Hepatic stellate cell (primary cell): ENCODE data around the gene NIM1K.
"Not testable (repeated sequence)": the region's sequence is repeated elsewhere in the genome, so short reads cannot be mapped to it uniquely, and the experiment has no call there.

Experiments used
- DNase-seq: peaks from one replicate; pipeline ENCODE4 v3.0.0; 2011; ENCODE audit warnings: low spot score

The NIM1K gene

DNA sequence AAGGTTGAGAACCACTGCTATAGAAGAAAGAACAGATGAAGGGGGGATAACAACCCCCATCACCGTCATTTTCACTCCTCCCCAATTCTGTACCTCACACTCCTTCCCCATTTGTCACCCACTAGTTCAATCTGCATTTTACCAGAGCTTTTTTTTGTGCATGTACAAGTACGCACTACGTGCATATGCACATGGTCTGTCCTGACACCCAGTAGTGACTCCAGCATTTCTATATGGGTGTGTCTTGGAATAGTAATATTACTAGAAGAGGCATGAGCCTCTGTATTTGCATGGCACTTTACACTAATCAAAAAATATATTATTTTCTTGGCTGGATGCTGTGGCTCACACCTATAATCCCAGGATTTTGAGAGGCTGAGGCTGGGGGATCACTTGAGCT is 38.7 kb downstream of the NIM1K start:
- no peak for DNase-seq

DNA sequence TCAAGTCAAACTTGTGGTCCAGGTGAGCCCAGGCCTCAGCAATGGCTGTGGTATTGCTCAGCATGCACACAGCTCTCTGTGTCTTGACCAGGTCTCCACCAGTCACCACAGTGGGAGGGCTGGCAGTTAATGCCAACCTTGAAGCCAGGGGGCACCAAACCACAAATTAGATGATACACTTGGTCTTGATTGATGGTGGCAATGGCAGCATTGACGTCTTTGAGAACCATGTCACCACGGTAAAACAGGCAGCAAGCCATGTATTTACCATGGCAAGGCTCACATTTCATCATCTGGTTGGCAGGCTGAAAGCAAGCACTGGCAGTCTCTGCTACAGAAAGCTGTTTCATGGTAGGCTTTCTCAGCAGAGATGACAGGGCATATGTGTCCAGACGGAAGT is 40.0 kb downstream of the NIM1K start:
- DNase-seq, result no peak

DNA sequence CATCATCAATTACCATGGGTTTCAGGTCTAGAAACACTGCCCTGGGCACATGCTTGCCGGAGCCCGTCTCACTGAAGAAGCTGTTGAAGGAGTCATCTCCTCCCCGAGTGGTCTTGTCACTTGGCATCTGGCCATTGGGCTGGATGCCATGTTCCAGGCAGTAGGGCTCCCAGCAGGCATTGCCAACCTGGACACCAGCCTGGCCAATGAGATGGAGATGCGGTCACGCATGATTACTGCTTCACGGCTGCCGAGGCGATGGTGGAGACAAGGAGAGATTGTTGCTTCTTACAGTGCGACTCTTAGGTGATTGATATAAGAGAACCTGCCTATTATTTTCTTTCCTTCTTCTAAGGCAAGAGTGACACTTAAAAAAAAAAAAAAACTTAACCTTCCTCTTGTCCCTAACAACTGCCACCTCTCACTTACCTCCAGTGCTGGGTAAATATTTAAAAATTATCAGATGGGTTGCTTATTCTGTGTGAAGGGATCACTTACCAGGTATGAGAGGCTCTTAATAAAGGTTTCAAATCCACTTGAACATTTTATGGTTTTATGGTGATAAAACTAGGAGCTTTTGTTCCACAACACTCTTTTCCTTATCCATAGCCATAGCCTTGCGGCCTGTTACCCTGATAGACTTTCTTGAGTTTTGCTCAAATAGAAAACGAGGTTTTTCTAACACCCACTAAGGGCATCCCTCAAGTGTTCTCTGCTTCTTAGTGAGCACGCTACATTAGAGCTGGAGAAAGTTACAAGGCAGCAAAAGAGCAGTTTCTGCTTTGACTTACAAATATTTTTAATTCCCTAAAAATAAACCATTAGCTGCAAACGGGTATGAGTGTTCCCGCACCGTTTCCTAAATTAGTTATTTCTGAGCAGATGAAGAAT is 41.2 kb downstream of the NIM1K start:
- DNase-seq, result no peak

DNA sequence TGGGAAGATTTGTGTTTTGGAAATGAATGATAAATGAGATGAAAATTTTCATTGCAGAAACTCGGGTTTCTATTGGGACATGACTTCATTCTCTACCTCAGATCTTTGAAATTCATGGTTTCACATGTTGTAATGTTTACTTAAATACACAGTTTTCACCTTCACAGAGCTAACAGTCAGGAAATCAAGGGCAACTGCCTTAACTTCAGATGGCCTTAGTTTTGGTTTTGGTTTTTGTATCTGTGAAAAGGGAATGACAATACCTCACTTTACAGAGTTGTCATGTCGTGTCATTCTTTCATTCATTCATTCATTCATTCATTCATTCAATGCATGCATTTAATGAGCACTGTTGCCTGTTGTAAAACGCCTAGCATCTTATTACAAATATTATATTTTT is 41.9 kb downstream of the NIM1K start:
- no peak for DNase-seq

DNA sequence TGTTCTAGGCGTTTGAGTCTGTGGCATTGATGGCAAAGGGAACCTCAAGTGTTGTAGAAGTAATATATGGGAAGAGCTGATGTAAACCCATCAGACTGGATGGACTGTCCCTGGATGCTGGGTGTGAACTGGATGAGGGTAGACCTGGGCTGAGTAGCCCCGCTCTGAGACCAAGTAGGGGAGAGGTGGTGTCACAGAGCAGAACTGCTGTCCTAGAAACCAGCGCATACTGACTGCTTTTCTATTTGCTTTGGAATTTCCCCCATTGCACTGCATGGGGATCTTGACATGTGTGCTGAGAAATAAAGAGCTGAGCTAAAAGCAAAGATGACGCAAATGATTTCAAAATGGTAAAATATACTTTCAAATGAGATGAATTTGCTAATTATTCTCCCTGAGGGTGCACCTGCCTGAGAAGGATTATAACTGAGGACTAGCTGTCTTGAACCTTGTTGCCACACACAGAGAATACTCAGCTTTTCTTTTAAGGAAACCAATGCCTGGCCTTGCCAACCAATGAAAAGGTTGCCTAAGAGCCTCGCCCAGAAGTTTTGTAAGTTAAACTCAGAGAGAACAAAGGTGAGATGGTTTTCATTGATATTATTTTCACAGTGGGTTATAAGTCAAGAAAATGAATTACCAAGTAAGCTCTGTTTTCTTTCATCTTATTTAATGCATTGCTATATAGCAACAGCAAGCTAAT is 44.8 kb downstream of the NIM1K start:
- no peak for DNase-seq

DNA sequence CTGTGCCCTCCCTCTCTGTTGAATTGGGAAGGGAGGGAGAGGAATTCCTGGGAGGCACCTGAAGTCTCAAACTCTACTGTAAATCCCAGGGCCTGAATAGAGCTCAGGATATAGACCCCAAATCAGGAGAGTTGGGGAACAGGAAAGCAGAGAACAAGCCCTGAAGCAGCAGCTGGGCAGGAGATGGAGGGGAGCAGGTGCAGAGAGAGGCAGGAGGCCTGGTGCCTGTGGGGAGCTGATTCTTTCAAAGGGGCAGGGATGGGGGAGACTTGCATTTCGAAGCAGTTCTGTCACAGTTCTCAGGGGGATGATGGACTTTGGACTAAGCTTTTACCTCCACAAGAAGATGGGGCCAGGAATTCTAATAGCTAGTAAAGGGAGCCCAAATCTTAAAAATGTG is 50.2 kb downstream of the NIM1K start:
- no peak for DNase-seq

DNA sequence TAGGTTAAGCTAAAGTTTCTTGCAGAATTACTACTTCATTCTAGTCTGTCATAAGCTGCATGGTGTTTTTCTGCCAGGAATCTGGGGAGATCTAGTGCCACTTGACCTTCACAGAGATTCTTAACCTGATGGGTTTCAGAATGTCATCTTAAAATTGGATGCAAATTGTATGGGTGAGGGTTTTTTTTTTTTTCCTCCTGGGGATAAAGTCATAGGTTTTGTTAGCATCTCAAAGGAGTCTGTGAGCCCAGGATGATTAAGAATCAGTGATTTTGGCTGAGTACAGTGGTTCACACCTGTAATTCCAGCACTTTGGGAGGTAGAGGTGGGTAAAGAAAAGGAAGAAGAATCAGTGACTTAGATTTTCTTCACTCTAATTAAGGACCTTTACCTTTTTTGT is 51.2 kb downstream of the NIM1K start:
- DNase-seq, result no peak

DNA sequence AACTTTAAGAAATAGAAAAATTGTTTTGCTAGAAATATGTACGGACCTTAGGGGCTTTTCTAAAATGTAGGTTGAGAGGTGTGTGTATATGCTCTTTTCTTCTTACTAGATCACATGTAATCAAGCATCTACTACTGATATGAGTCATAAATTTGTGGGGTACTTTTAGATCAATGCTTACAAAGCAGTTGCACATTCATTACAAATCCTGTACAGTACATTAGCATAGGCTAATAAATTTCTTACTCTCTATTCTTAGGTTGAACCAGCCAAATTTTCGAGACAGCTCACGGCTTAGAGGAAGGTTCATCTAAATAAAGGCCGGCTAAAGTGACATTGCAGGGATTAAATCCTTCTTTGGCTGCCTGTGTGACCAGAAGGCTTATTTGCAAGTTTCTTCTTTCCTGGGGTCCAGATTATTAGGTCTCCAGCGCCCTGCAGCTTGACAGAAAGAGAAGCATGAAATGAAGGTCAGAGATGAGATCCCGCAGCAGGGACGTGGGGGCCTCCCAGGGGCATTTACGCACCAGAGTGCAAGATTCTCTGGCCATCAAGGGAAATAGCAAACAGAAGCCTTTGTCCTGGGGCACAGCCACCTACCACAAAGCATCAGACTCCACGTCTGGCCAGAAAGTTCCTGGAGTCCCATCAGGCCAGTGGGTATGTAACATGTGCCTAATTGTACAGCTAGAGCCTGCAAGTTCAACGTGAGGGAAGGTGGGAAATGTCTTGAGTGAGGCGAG is 53.0 kb downstream of the NIM1K start:
- DNase-seq, result no peak

DNA sequence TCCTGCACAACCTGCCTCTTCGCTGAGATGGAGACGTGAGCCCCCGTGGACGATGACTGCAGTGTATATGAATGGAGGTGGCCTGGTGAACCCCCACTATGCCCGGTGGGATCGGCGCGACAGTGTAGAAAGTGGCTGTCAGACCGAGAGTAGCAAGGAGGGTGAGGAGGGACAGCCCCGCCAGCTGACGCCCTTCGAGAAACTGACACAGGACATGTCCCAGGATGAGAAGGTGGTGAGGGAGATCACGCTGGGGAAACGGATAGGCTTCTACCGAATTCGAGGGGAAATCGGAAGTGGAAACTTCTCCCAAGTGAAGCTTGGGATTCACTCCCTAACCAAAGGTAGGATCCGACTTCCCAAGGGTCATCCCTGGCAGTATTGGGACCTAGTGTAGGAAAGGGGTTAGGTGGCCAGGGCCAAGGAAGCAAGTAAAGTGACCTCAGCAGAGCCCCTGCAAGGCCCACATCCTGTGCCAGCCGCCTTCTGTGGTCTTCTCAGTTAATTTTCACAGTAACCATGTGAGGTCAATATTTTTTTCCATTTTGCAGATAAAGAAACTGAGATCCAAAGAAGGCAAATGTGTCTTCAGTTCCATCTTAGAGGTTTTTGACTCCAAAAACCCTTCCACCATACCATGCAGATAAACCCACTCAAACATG is 53.8 kb downstream of the NIM1K start:
- no peak for DNase-seq

DNA sequence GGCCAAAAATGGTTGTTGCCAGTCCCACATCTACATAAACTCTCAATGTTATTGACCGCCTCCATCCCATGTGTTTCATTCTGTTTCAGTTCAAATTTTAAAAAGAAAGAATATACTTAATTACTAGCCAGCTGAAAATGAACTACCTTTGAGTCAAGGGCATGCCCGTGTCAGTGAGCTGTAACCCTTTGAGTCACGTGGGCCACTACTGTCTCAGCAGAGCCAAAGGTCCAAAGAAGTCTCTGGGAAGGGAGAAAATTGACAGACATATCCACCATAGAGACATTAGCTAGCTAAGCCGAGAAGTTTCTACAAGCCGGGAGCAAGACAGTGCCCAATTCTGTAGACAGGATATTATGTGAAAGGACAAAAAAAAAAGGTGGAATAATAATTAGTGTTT is 59.7 kb downstream of the NIM1K start:
- no peak for DNase-seq

DNA sequence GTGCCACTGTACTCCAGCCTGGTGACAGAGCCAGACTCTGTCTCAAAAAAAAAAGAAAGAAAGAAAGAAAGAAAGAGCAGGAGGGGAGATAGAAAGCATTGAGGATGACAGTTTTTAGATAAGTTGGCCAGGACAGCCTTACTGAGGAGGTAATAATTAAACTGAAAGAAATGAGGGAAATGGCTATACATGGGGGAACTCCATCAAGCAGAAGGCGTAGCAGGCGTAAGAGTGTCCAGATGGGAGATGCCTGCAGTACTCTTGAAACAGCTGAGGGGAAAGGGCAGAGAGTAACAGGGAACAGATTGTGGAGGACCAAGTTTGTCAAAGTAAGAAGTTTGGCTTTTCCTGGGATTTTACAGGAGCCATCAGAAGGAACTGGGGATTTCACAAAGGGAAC is 63.7 kb downstream of the NIM1K start:
- no peak for DNase-seq

DNA sequence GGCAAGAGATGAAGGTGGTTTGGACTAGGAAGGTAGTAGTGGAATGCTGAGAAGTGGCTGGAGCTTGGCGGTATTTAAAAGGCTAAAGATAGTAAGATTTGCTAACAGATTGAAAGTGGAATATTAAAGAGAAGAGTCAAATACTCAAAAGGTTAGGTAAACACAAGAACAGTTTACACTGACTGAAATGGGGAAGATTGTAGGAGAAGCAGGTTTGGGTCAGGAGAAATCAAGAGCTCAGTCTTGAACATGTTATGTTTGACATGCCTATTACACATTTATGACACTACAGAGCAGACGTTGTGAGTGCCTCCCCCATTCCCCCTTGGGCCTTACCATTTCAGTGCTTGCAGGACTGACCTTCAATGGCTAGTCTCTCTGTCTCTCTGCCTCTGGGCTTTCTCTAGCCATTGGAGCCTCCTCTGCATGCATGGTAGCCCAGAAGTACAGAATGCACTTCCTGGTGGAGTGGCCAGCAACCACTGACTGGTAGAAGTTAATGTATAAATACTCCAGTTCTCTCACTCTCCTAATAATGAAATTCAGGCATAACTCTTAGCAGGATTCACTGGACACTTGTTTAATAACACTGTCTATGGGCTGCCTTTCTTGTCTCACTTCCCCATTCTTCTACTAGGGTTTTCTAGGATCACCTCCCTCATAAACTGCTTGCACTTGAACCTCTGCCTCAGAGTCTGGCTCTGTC is 64.4 kb downstream of the NIM1K start:
- no peak for DNase-seq

DNA sequence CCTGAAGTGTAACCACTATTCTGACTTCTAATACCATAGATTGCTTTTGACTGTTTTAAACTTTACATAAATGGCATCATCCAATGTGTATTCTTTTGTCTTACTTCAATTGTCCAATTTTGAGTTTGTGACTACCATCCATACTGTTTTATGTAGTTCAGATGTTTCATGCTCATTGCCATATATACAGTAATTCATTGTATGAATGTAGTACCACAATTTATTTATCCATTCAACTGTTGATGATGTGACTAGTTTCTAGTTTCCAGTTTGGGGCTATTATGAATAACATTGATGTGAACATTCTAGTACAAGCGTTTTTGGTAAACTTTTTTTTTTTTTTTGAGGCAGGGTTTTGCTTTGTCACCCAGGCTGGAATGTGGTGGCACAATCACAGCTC is 66.1 kb downstream of the NIM1K start:
- DNase-seq, result no peak

DNA sequence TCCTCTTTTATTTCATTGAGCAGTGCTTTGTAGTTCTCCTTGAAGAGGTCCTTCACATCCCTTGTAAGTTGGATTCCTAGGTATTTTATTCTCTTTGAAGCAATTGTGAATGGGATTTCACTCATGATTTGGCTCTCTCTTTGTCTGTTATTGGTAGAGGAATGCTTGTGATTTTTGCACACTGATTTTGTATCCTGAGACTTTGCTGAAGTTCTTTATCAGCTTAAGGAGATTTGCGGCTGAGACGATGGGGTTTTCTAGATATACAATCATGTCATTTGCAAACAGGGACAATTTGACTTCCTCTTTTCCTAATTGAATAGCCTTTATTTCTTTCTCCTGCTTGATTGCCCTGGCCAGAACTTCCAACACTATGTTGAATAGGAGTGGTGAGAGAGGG is 70.2 kb downstream of the NIM1K start:
- not testable (repeated sequence) for DNase-seq

DNA sequence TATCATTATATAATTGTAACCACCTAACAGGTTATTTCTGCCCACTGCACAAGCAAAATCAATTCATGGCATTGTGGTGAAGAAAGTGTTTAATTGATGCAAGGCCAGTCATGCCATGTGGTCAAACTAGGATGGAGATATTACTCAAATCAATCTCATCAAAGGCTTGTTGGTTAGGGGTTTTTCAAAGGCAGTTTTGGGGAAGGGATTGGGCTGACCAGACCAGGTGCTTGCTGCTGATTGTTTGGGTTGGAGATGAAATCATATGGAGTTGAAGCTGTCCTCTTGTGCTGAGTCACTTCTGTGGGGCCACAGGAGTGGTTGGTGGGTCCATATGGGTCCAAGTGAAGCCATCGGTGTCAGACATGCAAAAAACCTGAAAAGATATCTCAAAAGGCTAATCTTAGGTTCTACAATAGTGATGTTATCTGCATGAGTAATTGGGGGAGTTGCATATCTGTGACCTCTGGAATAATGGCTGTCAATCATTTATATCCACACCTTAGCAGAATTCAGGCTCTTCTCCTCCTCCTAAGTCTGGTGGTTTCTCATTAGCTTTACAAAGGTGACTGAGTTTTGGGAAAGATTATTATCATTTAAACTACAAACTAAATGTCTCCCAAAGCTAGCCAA is 76.3 kb downstream of the NIM1K start:
- no peak for DNase-seq

DNA sequence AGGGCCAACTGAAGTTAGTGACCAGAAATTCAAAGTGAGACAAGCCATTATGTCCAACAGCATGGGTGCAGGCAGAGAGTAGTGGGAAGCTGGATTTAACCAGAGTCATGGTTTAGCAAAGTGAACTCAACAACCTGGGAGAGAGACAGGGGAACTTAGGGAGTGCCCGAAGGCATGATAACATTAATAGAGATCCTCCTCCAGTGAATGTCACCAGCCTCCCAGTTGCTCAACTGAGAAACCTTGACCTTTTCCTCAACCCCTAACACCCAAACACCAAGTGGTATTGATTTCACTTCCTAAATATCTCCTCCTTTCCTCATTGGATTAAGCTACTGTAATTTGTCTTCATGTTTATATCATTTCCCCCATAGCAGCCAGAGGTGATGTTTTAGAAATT is 78.6 kb downstream of the NIM1K start:
- no peak for DNase-seq

DNA sequence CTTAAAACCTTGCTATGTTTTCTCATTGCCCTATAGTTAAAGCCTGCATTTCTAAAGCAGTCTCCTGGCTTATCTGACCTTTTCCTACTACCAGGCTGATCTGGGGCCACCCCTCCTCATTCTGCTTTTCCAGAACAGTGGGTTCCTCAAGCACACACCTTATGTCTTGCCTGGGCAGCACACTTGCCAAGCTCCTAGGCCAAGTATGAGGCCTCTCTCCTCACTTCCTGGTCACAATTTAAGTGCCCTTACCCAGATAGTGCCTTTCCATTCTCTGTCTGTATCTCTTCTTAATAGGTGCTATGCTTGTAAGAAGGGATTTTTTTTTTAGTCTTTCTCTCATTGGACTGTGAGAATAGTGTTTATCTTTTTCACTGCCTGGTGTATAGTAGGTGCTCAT is 81.5 kb downstream of the NIM1K start:
- no peak for DNase-seq

DNA sequence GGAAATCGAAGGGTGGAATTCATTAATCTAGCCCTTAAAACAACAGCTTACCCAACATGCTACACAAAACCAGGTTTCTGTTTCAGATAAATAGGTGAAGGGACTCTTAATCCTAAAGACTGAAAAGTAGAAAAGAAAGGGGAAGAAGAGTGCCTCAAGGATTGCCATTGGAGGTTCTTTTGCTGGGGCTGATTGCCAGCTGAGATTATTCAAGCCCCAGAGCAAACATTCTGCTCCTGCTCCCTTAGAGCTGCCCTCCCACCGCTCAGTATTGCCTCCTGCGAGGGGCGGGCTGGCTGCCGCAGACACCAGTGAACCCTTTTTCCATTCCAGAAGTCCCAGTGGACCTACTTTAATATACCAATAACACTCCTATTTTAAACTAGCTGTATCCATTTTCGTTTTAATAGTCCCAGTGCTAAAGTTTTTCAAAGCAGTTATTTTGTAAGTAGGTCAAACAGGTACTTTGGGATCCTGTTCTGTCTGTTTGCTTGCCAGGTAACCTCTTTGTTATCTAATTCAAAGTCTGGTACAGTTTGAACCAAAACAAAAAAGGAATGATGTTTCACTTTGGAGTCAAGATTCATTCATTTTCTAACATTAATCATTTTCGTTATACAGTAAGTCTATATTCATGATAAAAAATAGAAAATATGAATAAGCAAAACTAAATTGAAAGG is 82.5 kb downstream of the NIM1K start:
- DNase-seq, result no peak

DNA sequence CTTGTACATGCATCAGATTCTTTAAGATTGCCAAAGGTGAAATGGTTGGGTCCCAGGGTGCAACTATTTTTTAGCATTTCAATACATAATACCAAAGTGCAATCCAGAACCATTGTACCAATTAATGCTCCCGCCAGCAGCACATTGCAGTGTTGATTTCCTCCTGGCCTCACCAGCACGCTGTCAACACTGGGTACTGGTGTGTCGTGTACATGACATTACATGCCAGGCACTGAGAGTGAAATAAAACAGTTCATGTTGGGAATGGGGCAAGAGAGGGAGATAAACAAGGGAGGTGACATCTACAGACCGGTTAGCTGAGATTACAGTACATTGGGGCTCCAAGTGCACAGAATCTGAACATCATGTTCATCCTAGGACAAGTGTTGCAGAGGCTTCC is 83.4 kb downstream of the NIM1K start:
- DNase-seq, result no peak

DNA sequence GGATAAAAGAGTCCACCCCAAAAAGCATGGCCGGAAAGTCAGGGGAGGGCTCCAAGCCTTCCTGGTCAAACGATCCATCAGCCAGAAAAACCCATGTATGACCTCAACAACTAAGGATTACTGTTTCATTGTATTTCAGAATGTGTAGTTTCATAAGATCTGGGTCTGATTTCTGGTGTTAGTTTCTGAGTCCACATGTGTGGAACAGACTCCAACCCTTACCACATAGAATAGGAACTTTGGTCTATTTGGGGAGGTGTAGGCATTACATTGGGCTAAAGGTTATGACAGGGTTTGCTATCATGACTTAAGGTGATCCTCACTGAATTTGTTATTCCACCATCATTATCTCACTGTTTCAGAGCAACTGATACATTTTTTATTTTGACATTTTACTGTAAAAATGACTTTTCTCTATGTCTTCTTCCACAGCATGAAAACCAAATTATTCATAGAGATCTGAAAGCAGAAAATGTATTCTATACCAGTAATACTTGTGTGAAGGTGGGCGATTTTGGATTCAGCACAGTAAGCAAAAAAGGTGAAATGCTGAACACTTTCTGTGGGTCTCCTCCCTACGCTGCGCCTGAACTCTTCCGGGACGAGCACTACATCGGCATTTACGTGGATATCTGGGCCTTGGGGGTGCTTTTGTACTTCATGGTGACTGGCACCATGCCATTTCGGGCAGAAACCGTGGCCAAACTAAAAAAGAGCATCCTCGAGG is 87.7 kb downstream of the NIM1K start:
- DNase-seq, result no peak
